HEK293 (cell line): Measurements from ENCODE around the gene CACNA1C.

Experiments
- CTCF ChIA-PET: fragments of 350-600 bp; formaldehyde crosslinking; extraction: SDS; loops from one replicate; lab custom pipeline; 2021; ENCODE audit warnings: antibody characterized with exemption; lab: Yijun Ruan, JAX
- POLR2A ChIA-PET: fragments of 300-600 bp; formaldehyde crosslinking; extraction: SDS; loops from one replicate; lab custom pipeline; 2020; ENCODE audit warnings: antibody characterized with exemption, inconsistent platforms; lab: Yijun Ruan, JAX
- H3K27ac ChIP-seq: fragments of 200-500 bp; sonication (Bioruptor generic); 2 replicates; pipeline ENCODE4 v1.5.1; 2014; ENCODE audit warnings: low read depth, low read length, control low read depth, inconsistent platforms; ENCODE audit errors: extremely low read depth
- H3K36me3 ChIP-seq, 2 experiments: fragments of 200-500 bp in 1 of 2; sonication (Bioruptor generic) in 1 of 2; 1 replicate in 1 of 2; 2 replicates in 1 of 2; pipeline ENCODE4 v1.5.1; 2014 to 2017; ENCODE audit warnings: inconsistent platforms in 2 of 2, low read length in 2 of 2; ENCODE audit not compliant: control insufficient read depth in 2 of 2, insufficient read depth in 1 of 2
- H3K4me1 ChIP-seq: fragments of 200-500 bp; sonication (Bioruptor generic); 2 replicates; pipeline ENCODE4 v1.5.1; 2014; ENCODE audit warnings: mild to moderate bottlenecking, low read length, inconsistent platforms; ENCODE audit not compliant: control insufficient read depth, insufficient read depth
- H3K4me3 ChIP-seq: 2 replicates; pipeline ENCODE4 v1.5.1; 2011; ENCODE audit warnings: low read depth, mild to moderate bottlenecking, control low read depth, low read length, moderate library complexity
- H3K9me3 ChIP-seq: fragments of 200-500 bp; sonication (Bioruptor generic); 2 replicates; pipeline ENCODE4 v1.5.1; 2014; ENCODE audit warnings: low read depth, low read length, inconsistent platforms; ENCODE audit not compliant: control insufficient read depth, insufficient read depth
- HOXA7 ChIP-seq: sonication (generic); formaldehyde crosslinking; IDR thresholded peaks from 2 replicates; pipeline ENCODE4 v1.8.1; 2022; ENCODE audit warnings: missing genetic modification reagents, borderline replicate concordance
- HOXC10 ChIP-seq: sonication (generic); formaldehyde crosslinking; IDR thresholded peaks from 2 replicates; pipeline ENCODE4 v1.8.1; 2023; ENCODE audit warnings: mild to moderate bottlenecking, missing genetic modification reagents
- KLF7 ChIP-seq: fragments of 450-650 bp; formaldehyde crosslinking; IDR thresholded peaks from 2 replicates; pipeline ENCODE4 v1.5.1; 2016; ENCODE audit warnings: missing biosample characterization, missing genetic modification characterization, borderline replicate concordance
- PRDM1 ChIP-seq: fragments of 450-650 bp; formaldehyde crosslinking; IDR thresholded peaks from 2 replicates; pipeline ENCODE4; 2016; ENCODE audit warnings: missing biosample characterization, missing genetic modification characterization
- RBAK ChIP-seq: fragments of 450-650 bp; formaldehyde crosslinking; IDR thresholded peaks from 2 replicates; pipeline ENCODE4 v1.5.1; 2016; ENCODE audit warnings: missing biosample characterization, missing genetic modification characterization
- TRIM28 ChIP-seq: IDR thresholded peaks from 2 replicates; pipeline ENCODE4 v1.6.1; 2011; ENCODE audit warnings: low read length, control low read depth, borderline replicate concordance
- YY2 ChIP-seq: fragments of 450-650 bp; formaldehyde crosslinking; IDR thresholded peaks from 2 replicates; pipeline ENCODE4 v1.5.1; 2016; ENCODE audit warnings: missing biosample characterization, missing genetic modification characterization
- ZBTB17 ChIP-seq: fragments of 450-650 bp; formaldehyde crosslinking; IDR thresholded peaks from 2 replicates; pipeline ENCODE4 v1.5.1; 2016; ENCODE audit warnings: missing biosample characterization, missing genetic modification characterization
- ZBTB8A ChIP-seq: fragments of 450-650 bp; formaldehyde crosslinking; IDR thresholded peaks from 2 replicates; pipeline ENCODE4 v1.5.1; 2016; ENCODE audit warnings: missing biosample characterization, missing genetic modification characterization
- ZFP3 ChIP-seq: fragments of 450-650 bp; formaldehyde crosslinking; IDR thresholded peaks from 2 replicates; pipeline ENCODE4 v1.5.1; 2016; ENCODE audit warnings: low read depth, missing biosample characterization, missing genetic modification characterization
- ZIC2 ChIP-seq: fragments of 450-650 bp; formaldehyde crosslinking; IDR thresholded peaks from 2 replicates; pipeline ENCODE4 v1.5.1; 2016; ENCODE audit warnings: missing biosample characterization, missing genetic modification characterization
- ZNF10 ChIP-seq: fragments of 450-650 bp; formaldehyde crosslinking; IDR thresholded peaks from 2 replicates; pipeline ENCODE4 v1.5.1; 2017; ENCODE audit warnings: missing biosample characterization, missing genetic modification characterization
- ZNF121 ChIP-seq: fragments of 450-650 bp; formaldehyde crosslinking; IDR thresholded peaks from 2 replicates; pipeline ENCODE4 v1.5.1; 2016; ENCODE audit warnings: missing biosample characterization, missing genetic modification characterization
- ZNF132 ChIP-seq: fragments of 450-650 bp; formaldehyde crosslinking; IDR thresholded peaks from 2 replicates; pipeline ENCODE4 v1.5.1; 2017; ENCODE audit warnings: missing biosample characterization, missing genetic modification characterization, borderline replicate concordance
- ZNF148 ChIP-seq: fragments of 450-650 bp; formaldehyde crosslinking; IDR thresholded peaks from 2 replicates; pipeline ENCODE4 v1.5.0; 2017; ENCODE audit warnings: missing biosample characterization, missing genetic modification characterization, borderline replicate concordance
- ZNF169 ChIP-seq: fragments of 450-650 bp; formaldehyde crosslinking; IDR thresholded peaks from 2 replicates; pipeline ENCODE4 v1.5.1; 2016; ENCODE audit warnings: missing biosample characterization, missing genetic modification characterization
- ZNF239 ChIP-seq: fragments of 450-650 bp; formaldehyde crosslinking; IDR thresholded peaks from 2 replicates; pipeline ENCODE4 v1.5.1; 2016; ENCODE audit warnings: missing biosample characterization, missing genetic modification characterization
- ZNF248 ChIP-seq: fragments of 450-650 bp; formaldehyde crosslinking; IDR thresholded peaks from 2 replicates; pipeline ENCODE4 v1.5.1; 2017; ENCODE audit warnings: missing biosample characterization, missing genetic modification characterization
- ZNF341 ChIP-seq: fragments of 450-650 bp; formaldehyde crosslinking; IDR thresholded peaks from 2 replicates; pipeline ENCODE4; 2016; ENCODE audit warnings: low read depth, missing biosample characterization, missing genetic modification characterization
- ZNF354C ChIP-seq: fragments of 450-650 bp; formaldehyde crosslinking; IDR thresholded peaks from 2 replicates; pipeline ENCODE4 v1.5.1; 2016; ENCODE audit warnings: missing biosample characterization, missing genetic modification characterization, low read depth, borderline replicate concordance
- ZNF501 ChIP-seq: fragments of 450-650 bp; formaldehyde crosslinking; IDR thresholded peaks from 2 replicates; pipeline ENCODE4 v1.5.1; 2016; ENCODE audit warnings: missing biosample characterization, missing genetic modification characterization
- ZNF623 ChIP-seq: fragments of 450-650 bp; formaldehyde crosslinking; IDR thresholded peaks from 2 replicates; pipeline ENCODE4 v1.5.1; 2016; ENCODE audit warnings: missing biosample characterization, missing genetic modification characterization
- ZNF76 ChIP-seq: fragments of 450-650 bp; formaldehyde crosslinking; IDR thresholded peaks from 2 replicates; pipeline ENCODE4; 2016; ENCODE audit warnings: low read depth, missing biosample characterization, missing genetic modification characterization, borderline replicate concordance
- ZNF791 ChIP-seq: fragments of 450-650 bp; formaldehyde crosslinking; IDR thresholded peaks from 2 replicates; pipeline ENCODE4 v1.5.1; 2016; ENCODE audit warnings: missing biosample characterization, missing genetic modification characterization
- TF ChIP-seq, protein P1 (sequence below): fragments of 450-650 bp; IDR thresholded peaks from 2 replicates; pipeline ENCODE4 v1.5.1; 2018; ENCODE audit warnings: missing biosample characterization, missing genetic modification characterization
- TF ChIP-seq, protein P2 (sequence below): fragments of 450-650 bp; formaldehyde crosslinking; IDR thresholded peaks from 2 replicates; pipeline ENCODE4 v1.5.1; 2016; ENCODE audit warnings: missing biosample characterization, missing genetic modification characterization
- TF ChIP-seq, protein P3 (sequence below): fragments of 450-650 bp; formaldehyde crosslinking; IDR thresholded peaks from 2 replicates; pipeline ENCODE4 v1.5.1; 2016; ENCODE audit warnings: missing biosample characterization, missing genetic modification characterization

CACNA1C gene

DNA sequence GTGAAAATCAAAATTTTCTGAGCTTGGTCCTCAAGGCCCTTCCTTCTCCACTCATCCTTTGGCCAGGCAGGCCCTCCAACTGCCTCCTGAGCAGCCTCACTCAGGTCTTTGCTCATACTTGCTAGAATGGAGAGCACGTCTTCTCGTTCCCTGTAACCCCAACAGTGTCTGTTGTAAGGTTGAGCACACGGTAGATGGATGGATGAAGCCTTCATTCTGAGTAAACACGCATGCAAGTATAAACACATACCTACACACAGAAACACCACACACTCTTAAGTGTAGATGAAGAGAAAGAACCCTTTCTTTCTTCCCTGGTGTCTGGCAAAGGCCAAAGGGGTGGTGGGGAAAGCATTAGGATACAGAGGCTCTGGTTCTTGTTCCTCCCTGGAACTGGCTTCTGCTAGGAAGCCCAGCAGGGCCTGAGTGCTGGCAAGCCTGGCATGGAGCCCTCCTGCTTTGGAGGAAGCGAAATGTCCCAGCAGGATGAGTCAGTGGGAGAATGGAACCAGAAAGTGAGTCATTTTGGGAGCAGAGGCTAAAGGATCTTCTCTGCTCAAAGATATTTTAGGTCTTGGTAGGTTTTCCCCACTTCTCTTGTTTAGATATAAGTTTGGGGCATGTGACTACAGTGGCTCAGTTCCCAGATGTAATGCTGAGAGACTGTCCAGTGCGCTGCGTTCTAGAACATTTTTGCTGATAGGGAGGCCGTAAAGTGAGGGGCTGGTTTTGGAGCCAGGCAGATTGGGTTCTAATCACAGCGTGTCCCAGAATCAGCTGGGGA, 127.4 kb downstream of the CACNA1C start:
- Histone ChIP-seq H3K4me1 (no peaks in the 10 kb centered on the region), H3K36me3 (no peaks in the 10 kb centered on the region), H3K4me3 (no peak overlapping the region), H3K9me3 (no peaks in the 10 kb centered on the region), H3K27ac (no peak overlapping the region)
- TF ChIP-seq ZIC2 (peak; percentile 62), HOXC10 (CRISPR knock-in tag) (no peak)
- ChIA-PET CTCF (no interaction called here), POLR2A (no interaction called here)

GRCh38 chr12:2180737-2181082, 127.9 kb downstream of the CACNA1C start:
- TF ChIP-seq KLF7 (tag by site-specific recombination), result no peak
- TF ChIP-seq ZNF76, result no peak
- no peak for TF ChIP-seq ZNF132 (tag by site-specific recombination)
- TF ChIP-seq, protein P1, sequence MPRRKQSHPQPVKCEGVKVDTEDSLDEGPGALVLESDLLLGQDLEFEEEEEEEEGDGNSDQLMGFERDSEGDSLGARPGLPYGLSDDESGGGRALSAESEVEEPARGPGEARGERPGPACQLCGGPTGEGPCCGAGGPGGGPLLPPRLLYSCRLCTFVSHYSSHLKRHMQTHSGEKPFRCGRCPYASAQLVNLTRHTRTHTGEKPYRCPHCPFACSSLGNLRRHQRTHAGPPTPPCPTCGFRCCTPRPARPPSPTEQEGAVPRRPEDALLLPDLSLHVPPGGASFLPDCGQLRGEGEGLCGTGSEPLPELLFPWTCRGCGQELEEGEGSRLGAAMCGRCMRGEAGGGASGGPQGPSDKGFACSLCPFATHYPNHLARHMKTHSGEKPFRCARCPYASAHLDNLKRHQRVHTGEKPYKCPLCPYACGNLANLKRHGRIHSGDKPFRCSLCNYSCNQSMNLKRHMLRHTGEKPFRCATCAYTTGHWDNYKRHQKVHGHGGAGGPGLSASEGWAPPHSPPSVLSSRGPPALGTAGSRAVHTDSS, result no peak
- no peak for TF ChIP-seq ZNF169 (tag by site-specific recombination)
- TF ChIP-seq PRDM1 (tag by site-specific recombination), result no peak
- TF ChIP-seq, protein P2, sequence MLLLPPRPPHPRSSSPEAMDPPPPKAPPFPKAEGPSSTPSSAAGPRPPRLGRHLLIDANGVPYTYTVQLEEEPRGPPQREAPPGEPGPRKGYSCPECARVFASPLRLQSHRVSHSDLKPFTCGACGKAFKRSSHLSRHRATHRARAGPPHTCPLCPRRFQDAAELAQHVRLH, result no peak
- TF ChIP-seq ZFP3, result no peak
- TF ChIP-seq ZNF501, result no peak
- no peak for TF ChIP-seq ZBTB17
- POLR2A ChIA-PET, result no interaction called here
- H3K36me3 ChIP-seq, result no peaks in the 10 kb centered on the region
- H3K27ac ChIP-seq, result no peak overlapping the region
- CTCF ChIA-PET, result no interaction called here
- H3K4me1 ChIP-seq, result no peaks in the 10 kb centered on the region
- no peak overlapping the region for H3K4me3 ChIP-seq
- H3K9me3 ChIP-seq, result no peaks in the 10 kb centered on the region

DNA sequence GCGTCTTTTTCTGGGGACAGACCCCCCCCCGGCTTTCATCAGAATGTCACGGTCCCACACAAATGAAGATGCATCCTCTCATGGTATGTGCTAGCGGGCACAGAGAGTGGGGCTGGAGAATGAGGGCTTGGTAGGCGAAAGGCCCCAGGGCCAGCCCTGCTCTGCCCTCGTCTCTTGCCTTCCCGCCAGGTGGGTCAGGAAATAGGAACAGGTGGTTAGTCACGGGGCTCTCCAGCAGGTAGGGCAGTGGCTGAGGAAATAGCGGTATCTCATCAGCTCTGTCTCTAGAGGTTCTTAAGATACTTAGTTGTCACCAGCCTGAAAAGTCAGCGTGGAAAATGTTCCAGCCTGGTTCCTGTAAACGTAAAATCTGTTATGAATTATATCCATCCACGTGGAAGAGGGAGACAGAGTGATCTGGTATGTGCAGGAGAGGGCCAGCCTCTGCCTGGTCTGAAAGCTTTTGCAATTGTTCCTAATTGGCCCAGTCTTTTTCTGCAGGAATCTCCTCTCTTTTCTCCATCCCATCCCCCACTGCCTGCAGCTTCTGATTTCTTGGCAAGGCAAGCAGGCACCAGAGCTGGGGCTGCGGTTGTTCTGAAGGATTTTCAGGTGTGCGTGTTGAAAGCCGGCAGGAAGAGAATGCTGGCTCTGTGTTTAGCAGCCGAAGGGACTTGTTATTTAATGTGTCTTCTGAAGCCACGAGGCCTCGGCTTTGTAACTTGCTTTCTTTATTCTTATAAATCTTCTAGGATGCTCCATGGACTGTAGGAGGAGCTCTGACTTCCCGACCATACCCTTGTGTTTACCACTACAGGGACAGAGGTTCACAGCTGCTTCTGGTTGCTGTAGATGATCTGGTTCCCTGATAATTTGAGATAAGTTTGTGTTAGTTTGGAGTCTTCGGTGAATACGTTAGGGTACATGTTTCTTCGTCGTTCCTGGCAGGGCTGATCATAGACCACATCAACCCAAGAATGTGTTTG, 131.1 kb downstream of the CACNA1C start:
- ChIA-PET CTCF (interaction anchor here (0.6 kb wide), 2 partner anchors 163 to 1561 kb away, joined by 3 to 4 read pairs; no protein-coding TSS in a partner anchor), POLR2A (no interaction called here)
- Histone ChIP-seq H3K36me3 (no peaks in the 10 kb centered on the region), H3K4me3 (no peak overlapping the region), H3K27ac (no peak overlapping the region), H3K4me1 (no peaks in the 10 kb centered on the region), H3K9me3 (no peaks in the 10 kb centered on the region)
- TF ChIP-seq ZNF623 (tag by site-specific recombination), result no peak
- no peak for TF ChIP-seq ZNF10 (tag by site-specific recombination)
- TF ChIP-seq RBAK (tag by site-specific recombination), result no peak
- no peak for TF ChIP-seq ZNF248 (tag by site-specific recombination)
- no peak for TF ChIP-seq ZNF354C (tag by site-specific recombination)
- TF ChIP-seq ZNF239, result no peak
- no peak for TF ChIP-seq ZNF501
- TF ChIP-seq ZBTB8A (tag by site-specific recombination), result no peak
- TF ChIP-seq ZNF121 (tag by site-specific recombination), result no peak
- no peak for TF ChIP-seq ZNF341 (tag by site-specific recombination)
- TF ChIP-seq TRIM28, result no peak
- TF ChIP-seq, protein P3, sequence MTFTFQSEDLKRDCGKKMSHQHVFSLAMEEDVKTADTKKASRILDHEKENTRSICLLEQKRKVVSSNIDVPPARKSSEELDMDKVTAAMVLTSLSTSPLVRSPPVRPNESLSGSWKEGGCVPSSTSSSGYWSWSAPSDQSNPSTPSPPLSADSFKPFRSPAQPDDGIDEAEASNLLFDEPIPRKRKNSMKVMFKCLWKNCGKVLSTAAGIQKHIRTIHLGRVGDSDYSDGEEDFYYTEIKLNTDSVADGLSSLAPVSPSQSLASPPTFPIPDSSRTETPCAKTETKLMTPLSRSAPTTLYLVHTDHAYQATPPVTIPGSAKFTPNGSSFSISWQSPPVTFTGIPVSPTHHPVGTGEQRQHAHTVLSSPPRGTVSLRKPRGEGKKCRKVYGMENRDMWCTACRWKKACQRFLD (tag by site-specific recombination), result no peak
- no peak for TF ChIP-seq YY2
- no peak for TF ChIP-seq ZNF791 (tag by site-specific recombination)
- no peak for TF ChIP-seq HOXA7 (CRISPR knock-in tag)
- no peak for TF ChIP-seq ZNF148 (tag by site-specific recombination)
